Pulmonary artery endothelial cell (primary cell): Measurements from ENCODE around the gene RANBP3. TPM values are rescaled to one million over a fixed set of nuclear protein-coding genes. Genes with fewer than 3 reads are reported as not detected.

Source experiments
- DNase-seq: peaks from one replicate; pipeline ENCODE4 v3.0.0-alpha.2; 2011; ENCODE audit warnings: low read depth, low spot score
- total RNA-seq: library from RNA; depleted of rRNA; stranded (reverse); fragments of >200 nt; gene quantifications from 2 replicates; pipeline ENCODE4 v1.2.3, GENCODE V29; 2014

RANBP3 gene
- total RNA-seq, 1 donor from 2014 or later = 36.4 TPM

GRCh38 chr19:5952193-5953029 is 25.5 kb downstream of the RANBP3 start:
- DNase-seq = no peak

GRCh38 chr19:5951338-5951861 is 26.5 kb downstream of the RANBP3 start:
- DNase-seq = no peak

- no peak for DNase-seq
Observed at GRCh38 chr19:5950741-5951140, 27.2 kb downstream of the RANBP3 start.

- DNase-seq = no peak
Observed at GRCh38 chr19:5949792-5950305, 28.1 kb downstream of the RANBP3 start.

- no peak for DNase-seq
Observed at GRCh38 chr19:5948752-5949564, 29.0 kb downstream of the RANBP3 start.

GRCh38 chr19:5947435-5947834 is 30.5 kb downstream of the RANBP3 start:
- DNase-seq = no peak

- no peak for DNase-seq
Observed at GRCh38 chr19:5943623-5944022, 34.3 kb downstream of the RANBP3 start.

GRCh38 chr19:5943045-5943444 is 34.9 kb downstream of the RANBP3 start:
- no peak for DNase-seq

GRCh38 chr19:5941673-5942072 is 36.3 kb downstream of the RANBP3 start:
- DNase-seq = no peak

GRCh38 chr19:5940260-5941208 is 37.4 kb downstream of the RANBP3 start:
- DNase-seq = no peak

- no peak for DNase-seq
Observed at GRCh38 chr19:5937550-5937949, 40.4 kb downstream of the RANBP3 start.

GRCh38 chr19:5936292-5936592 is 41.7 kb downstream of the RANBP3 start:
- no peak for DNase-seq

- no peak for DNase-seq
Observed at GRCh38 chr19:5935473-5936291, 42.3 kb downstream of the RANBP3 start.

- peak; percentile 36 for DNase-seq
Observed at GRCh38 chr19:5934774-5935472, 43.0 kb downstream of the RANBP3 start.

- no peak for DNase-seq
Observed at GRCh38 chr19:5934069-5934401, 43.9 kb downstream of the RANBP3 start.

GRCh38 chr19:5933391-5934068 is 44.4 kb downstream of the RANBP3 start:
- no peak for DNase-seq

GRCh38 chr19:5932609-5933262 is 45.2 kb downstream of the RANBP3 start:
- no peak for DNase-seq

GRCh38 chr19:5932146-5932545 is 45.8 kb downstream of the RANBP3 start:
- DNase-seq = no peak

- no peak for DNase-seq
Observed at GRCh38 chr19:5931251-5931650, 46.7 kb downstream of the RANBP3 start.
